Spleen (tissue), 7 donors: ENCODE results near the gene HOGA1.
"Not testable (repeated sequence)": the region's sequence is repeated elsewhere in the genome, so short reads cannot be mapped to it uniquely, and the experiment has no call there.

Experiments used
- CTCF ChIP-seq, 11 experiments: fragments of 200-600 bp in 7 of 11; fragments of 450-650 bp in 4 of 11; sonication (generic) in 4 of 11; IDR thresholded peaks in 8 of 11; conservative IDR thresholded peaks in 3 of 11; 1 replicate in 7 of 11; 2 replicates in 4 of 11; pipeline versions ENCODE4 v1.4.0 to v1.8.0; 2016 to 2021; ENCODE audit warnings: antibody characterized with exemption in 11 of 11, inconsistent platforms in 4 of 11, mild to moderate bottlenecking in 1 of 11
- POLR2AphosphoS5 ChIP-seq, 3 donors: sonication (generic); formaldehyde crosslinking; IDR thresholded peaks; one replicate each; pipeline ENCODE4 v1.5.1; 2017; ENCODE audit warnings: antibody characterized with exemption in 3 of 3
- donor health status: DM: no; HTN: no; CAD: no; lungs with moderate emphysema.
- donor health status: DM: no; HTN: no; CAD: no.
- donor health status: DM: no; HTN: no; CAD: no.

- TF ChIP-seq CTCF (IDR thresholded peaks at IDR 0.05 in 8 of 11, conservative IDR thresholded peaks at IDR 0.05 in 3 of 11); POLR2AphosphoS5 (IDR thresholded peaks at IDR 0.05): not testable (repeated sequence)
Measured at GRCh38 chr10:97560731-97561381, 23.3 kb upstream of the HOGA1 start.
